Fibroblast of mammary gland (primary cell): ENCODE data around the gene GPR26.

Experiments
- DNase-seq: peaks from one replicate; pipeline ENCODE4 v3.0.0-alpha.2; 2010; ENCODE audit warnings: low read depth
- H3K4me3 ChIP-seq: 2 replicates; pipeline ENCODE4 v1.5.1; 2011; ENCODE audit warnings: low read depth, mild to moderate bottlenecking, low read length, moderate library complexity; ENCODE audit not compliant: control insufficient read depth
- CTCF ChIP-seq: conservative IDR thresholded peaks from 2 replicates; pipeline ENCODE4 v1.5.1; 2011; ENCODE audit warnings: low read depth, low read length, inconsistent platforms; ENCODE audit not compliant: control insufficient read depth, insufficient read depth

GPR26 gene

GRCh38 chr10:123666318-123667236, at the start of gene GPR26:
GPR26 (plus strand) TSS chr10:123666355; CDS start chr10:123666408, 53 bp downstream.
- no peak within 1 kb of the TSS for H3K4me3 ChIP-seq
- DNase-seq: no peak
- no peak for TF ChIP-seq CTCF

GRCh38 chr10:123618224-123618623, 47.9 kb upstream of the GPR26 start:
- H3K4me3 ChIP-seq: no peak overlapping the region
- TF ChIP-seq CTCF: no peak

GRCh38 chr10:123619067-123619855, 46.9 kb upstream of the GPR26 start:
- no peak for DNase-seq
- TF ChIP-seq CTCF: no peak
- H3K4me3 ChIP-seq: no peak overlapping the region

More at GRCh38 chr10:123618224-123618623, 47.9 kb upstream of the GPR26 start:
- DNase-seq: no peak

- DNase-seq: no peak
- no peak overlapping the region for H3K4me3 ChIP-seq
- no peak for TF ChIP-seq CTCF
Measured at GRCh38 chr10:123620621-123621020, 45.5 kb upstream of the GPR26 start.

- TF ChIP-seq CTCF: no peak
Measured at GRCh38 chr10:123621492-123621891, 44.7 kb upstream of the GPR26 start.

GRCh38 chr10:123621916-123622315, 44.2 kb upstream of the GPR26 start:
- no peak for DNase-seq
- no peak for TF ChIP-seq CTCF

More at GRCh38 chr10:123621492-123621891, 44.7 kb upstream of the GPR26 start:
- DNase-seq: no peak
- H3K4me3 ChIP-seq: no peak overlapping the region

More at GRCh38 chr10:123621916-123622315, 44.2 kb upstream of the GPR26 start:
- H3K4me3 ChIP-seq: no peak overlapping the region
